OCI-LY7 (cell line): ENCODE data around the gene NAPG. TPM values are rescaled to one million over a fixed set of nuclear protein-coding genes. Genes with fewer than 3 reads are reported as not detected.
"Not testable (repeated sequence)": the region's sequence is repeated elsewhere in the genome, so short reads cannot be mapped to it uniquely, and the experiment has no call there.

Experiments
- BruUV-seq: library from RNA; stranded (reverse); fragments of 400-500 nt; replicated peaks from 2 replicates; lab custom pipeline; 2021; lab: Mats Ljungman, UMichigan
- CTCF ChIA-PET: fragments of 300-600 bp; sonication (Branson Sonifier 250); formaldehyde crosslinking; loops from one replicate; lab custom pipeline; 2022; ENCODE audit warnings: antibody characterized with exemption; ENCODE audit not compliant: unreplicated experiment; lab: Charles Lee
- POLR2A ChIA-PET: fragments of 300-600 bp; sonication (Branson Sonifier 250); formaldehyde crosslinking; loops from one replicate; lab custom pipeline; 2022; ENCODE audit warnings: antibody characterized with exemption; lab: Charles Lee
- DNase-seq: peaks from one replicate; pipeline ENCODE4 v3.0.0-alpha.2; 2015; ENCODE audit warnings: low spot score
- H2AFZ ChIP-seq: fragments of 200-600 bp; sonication (generic), shearing (Covaris generic); 2 replicates; pipeline ENCODE4 v1.6.1; 2014; ENCODE audit warnings: mild to moderate bottlenecking, antibody characterized with exemption, low read length, moderate library complexity
- H3K27ac ChIP-seq: fragments of 200-600 bp; sonication (generic); 2 replicates; pipeline ENCODE4 v1.5.1; 2014; ENCODE audit warnings: mixed run types, low read depth, mild to moderate bottlenecking, moderate library complexity, low read length, inconsistent platforms; ENCODE audit not compliant: poor library complexity, severe bottlenecking
- H3K36me3 ChIP-seq: fragments of 200-600 bp; sonication (generic); 2 replicates; pipeline ENCODE4 v1.6.1; 2014; ENCODE audit warnings: mild to moderate bottlenecking, antibody characterized with exemption, low read length, moderate library complexity, mixed read lengths; ENCODE audit not compliant: insufficient read depth
- H3K4me1 ChIP-seq: fragments of 200-600 bp; sonication (generic); 2 replicates; pipeline ENCODE4 v1.5.1; 2014; ENCODE audit warnings: mild to moderate bottlenecking, low read length; ENCODE audit not compliant: insufficient read depth, poor library complexity, severe bottlenecking
- H3K4me2 ChIP-seq: fragments of 200-600 bp; sonication (generic); 2 replicates; pipeline ENCODE4 v1.6.1; 2014; ENCODE audit warnings: mild to moderate bottlenecking, low read length
- H3K4me3 ChIP-seq: fragments of 200-600 bp; sonication (generic); 2 replicates; pipeline ENCODE4 v1.5.1; 2014; ENCODE audit warnings: mild to moderate bottlenecking, low read depth, low read length; ENCODE audit not compliant: poor library complexity, severe bottlenecking
- H3K79me2 ChIP-seq: fragments of 200-600 bp; sonication (generic); 2 replicates; pipeline ENCODE4 v1.6.1; 2016; ENCODE audit warnings: low read depth, mild to moderate bottlenecking, low read length, moderate library complexity, mixed read lengths; ENCODE audit not compliant: insufficient read depth
- H3K9me2 ChIP-seq: fragments of 200-600 bp; sonication (generic); 2 replicates; pipeline ENCODE4 v1.6.1; 2016; ENCODE audit warnings: mild to moderate bottlenecking, low read length, mixed read lengths; ENCODE audit not compliant: insufficient read depth
- H3K9me3 ChIP-seq: fragments of 200-600 bp; sonication (generic); 2 replicates; pipeline ENCODE4 v1.6.1; 2014; ENCODE audit warnings: mild to moderate bottlenecking, mixed run types, low read length, mixed read lengths
- H4K20me1 ChIP-seq: fragments of 200-600 bp; sonication (generic); 2 replicates; pipeline ENCODE4 v1.6.1; 2014; ENCODE audit warnings: mild to moderate bottlenecking, antibody characterized with exemption, low read length, moderate library complexity, mixed read lengths; ENCODE audit not compliant: insufficient read depth
- EZH2phosphoT487 ChIP-seq: fragments of 200-600 bp; sonication (generic); IDR thresholded peaks from 2 replicates; pipeline ENCODE4 v1.6.1; 2018; ENCODE audit warnings: low read depth, borderline replicate concordance, mild to moderate bottlenecking, mixed run types, antibody characterized with exemption, low read length, moderate library complexity, mixed read lengths
- intact Hi-C: fragments of 100-400 bp; cut with micrococcal nuclease; formaldehyde crosslinking; loops from one replicate; pipeline ENCODE4 v1.10.0; 2022; ENCODE audit not compliant: unreplicated experiment
- total RNA-seq, 2 experiments: library from RNA; depleted of rRNA in 1 of 2; stranded (reverse); fragments of >200 nt in 1 of 2; shearing (Covaris generic) in 1 of 2; gene quantifications; 2 replicates each; pipeline ENCODE4 v1.2.3, GENCODE V29; 2014 to 2022
- TF ChIP-seq, protein P1 (sequence below): fragments of 200-600 bp; sonication (generic); conservative IDR thresholded peaks from 2 replicates; pipeline ENCODE4 v1.5.1; 2014; ENCODE audit warnings: mild to moderate bottlenecking, antibody characterized with exemption, low read length, moderate library complexity, mixed read lengths

Gene NAPG
- total RNA-seq, 2 experiments from 2014 or later: 34.6 to 52.3 TPM

DNA sequence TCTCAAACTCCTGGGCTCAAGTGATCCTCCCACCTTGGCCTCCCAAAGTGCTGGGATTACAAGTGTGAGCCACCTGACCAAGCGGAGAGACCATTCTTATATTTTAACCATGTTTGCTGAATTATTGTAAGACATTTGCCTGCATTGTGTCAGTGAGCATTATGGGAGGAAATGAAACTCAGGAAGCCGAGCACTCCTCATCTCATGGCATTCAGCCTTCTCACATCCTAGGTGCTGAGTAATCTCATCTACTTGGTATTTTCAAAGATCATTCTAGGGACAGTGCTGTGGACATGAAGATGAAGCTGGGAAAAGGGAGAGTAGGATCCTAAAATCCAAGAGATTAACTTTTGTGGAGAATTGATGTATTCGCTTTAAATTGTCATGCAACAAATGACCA is 66.1 kb downstream of the NAPG start:
- POLR2A ChIA-PET: interaction anchor here (0.7 kb wide), 1 partner anchor 608 kb away, joined by 6 read pairs; no protein-coding TSS in a partner anchor
- H3K4me1 ChIP-seq: peaks cover 7% of the 10 kb centered on the region
- H2AFZ ChIP-seq: peak overlapping the region; percentile 2; the same call in 1 of the 2 replicates
- H3K9me3 ChIP-seq: no peaks in the 10 kb centered on the region
- H3K9me2 ChIP-seq: no peaks in the 10 kb centered on the region
- CTCF ChIA-PET: no interaction called here
- intact Hi-C loops: no loop called here
- BruUV-seq: no TSS peak
- H3K27ac ChIP-seq: no peak overlapping the region
- H3K4me2 ChIP-seq: no peak overlapping the region
- H3K36me3 ChIP-seq: no peaks in the 10 kb centered on the region
- no peaks in the 10 kb centered on the region for H3K79me2 ChIP-seq
- peak; percentile 1 for DNase-seq
- H4K20me1 ChIP-seq: no peaks in the 10 kb centered on the region
- no peak overlapping the region for H3K4me3 ChIP-seq
- TF ChIP-seq, protein P1, sequence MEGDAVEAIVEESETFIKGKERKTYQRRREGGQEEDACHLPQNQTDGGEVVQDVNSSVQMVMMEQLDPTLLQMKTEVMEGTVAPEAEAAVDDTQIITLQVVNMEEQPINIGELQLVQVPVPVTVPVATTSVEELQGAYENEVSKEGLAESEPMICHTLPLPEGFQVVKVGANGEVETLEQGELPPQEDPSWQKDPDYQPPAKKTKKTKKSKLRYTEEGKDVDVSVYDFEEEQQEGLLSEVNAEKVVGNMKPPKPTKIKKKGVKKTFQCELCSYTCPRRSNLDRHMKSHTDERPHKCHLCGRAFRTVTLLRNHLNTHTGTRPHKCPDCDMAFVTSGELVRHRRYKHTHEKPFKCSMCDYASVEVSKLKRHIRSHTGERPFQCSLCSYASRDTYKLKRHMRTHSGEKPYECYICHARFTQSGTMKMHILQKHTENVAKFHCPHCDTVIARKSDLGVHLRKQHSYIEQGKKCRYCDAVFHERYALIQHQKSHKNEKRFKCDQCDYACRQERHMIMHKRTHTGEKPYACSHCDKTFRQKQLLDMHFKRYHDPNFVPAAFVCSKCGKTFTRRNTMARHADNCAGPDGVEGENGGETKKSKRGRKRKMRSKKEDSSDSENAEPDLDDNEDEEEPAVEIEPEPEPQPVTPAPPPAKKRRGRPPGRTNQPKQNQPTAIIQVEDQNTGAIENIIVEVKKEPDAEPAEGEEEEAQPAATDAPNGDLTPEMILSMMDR: no peak
- no peak for TF ChIP-seq EZH2phosphoT487

- H3K9me3 ChIP-seq, H2AFZ ChIP-seq, H3K9me2 ChIP-seq, BruUV-seq, H3K4me3 ChIP-seq, DNase-seq, H4K20me1 ChIP-seq, H3K27ac ChIP-seq, H3K4me1 ChIP-seq, H3K36me3 ChIP-seq, H3K79me2 ChIP-seq, intact Hi-C loops, CTCF ChIA-PET, H3K4me2 ChIP-seq, POLR2A ChIA-PET: not testable (repeated sequence)
These were observed 67.7 kb downstream of the NAPG start for GRCh38 chr18:10593366-10594022.

DNA sequence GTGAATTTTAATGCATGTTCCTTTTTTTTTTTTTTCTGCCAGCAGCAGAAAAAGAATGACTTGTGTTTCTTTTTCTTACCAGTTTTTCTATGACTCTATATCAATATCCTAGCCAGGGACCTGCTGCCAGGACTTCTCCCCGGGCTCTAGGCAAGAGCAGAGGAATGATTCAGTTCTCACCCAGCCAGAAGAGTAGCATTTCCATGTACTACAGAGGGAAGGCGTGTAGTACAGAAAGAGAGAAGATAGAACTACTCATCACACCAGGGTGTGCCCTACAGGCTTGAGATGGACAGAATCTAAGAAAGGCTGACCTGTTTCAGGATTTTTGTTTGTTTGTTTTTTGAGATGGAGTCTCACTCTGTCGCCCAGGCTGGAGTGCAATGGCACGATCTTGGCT is 70.1 kb downstream of the NAPG start:
- POLR2A ChIA-PET: not testable (repeated sequence)

DNA sequence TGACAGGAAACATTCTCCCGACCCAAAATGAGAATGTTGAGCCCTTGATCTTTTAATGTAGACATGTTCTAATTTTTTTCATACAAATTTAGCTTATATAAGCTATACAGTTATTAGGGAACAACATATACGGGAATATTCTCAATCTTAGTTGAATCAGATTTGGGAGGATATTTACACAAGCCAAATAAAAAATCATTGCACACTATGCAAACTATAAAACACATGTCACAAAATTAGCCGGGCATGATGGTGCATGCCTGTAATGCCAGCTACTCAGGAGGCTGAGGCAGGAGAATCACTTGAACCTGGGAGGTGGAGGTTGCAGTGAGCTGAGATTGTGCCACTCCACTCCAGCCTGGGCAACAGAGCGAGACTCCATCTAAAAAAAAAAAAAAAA is 71.9 kb downstream of the NAPG start:
- H3K4me3 ChIP-seq, H4K20me1 ChIP-seq, H3K79me2 ChIP-seq, H2AFZ ChIP-seq, H3K27ac ChIP-seq, H3K4me2 ChIP-seq, H3K9me2 ChIP-seq, CTCF ChIA-PET, intact Hi-C loops, H3K9me3 ChIP-seq, H3K36me3 ChIP-seq, DNase-seq, BruUV-seq, H3K4me1 ChIP-seq: not testable (repeated sequence)
- POLR2A ChIA-PET: interaction anchor here (0.7 to 1.3 kb wide), 3 partner anchors 35 to 622 kb away, joined by 3 to 7 read pairs (median 4); no protein-coding TSS in a partner anchor

More for the DNA sequence above, 70.1 kb downstream of the NAPG start:
- H3K36me3 ChIP-seq, H3K4me3 ChIP-seq, H3K4me1 ChIP-seq, H3K79me2 ChIP-seq, intact Hi-C loops, H3K27ac ChIP-seq, H2AFZ ChIP-seq, DNase-seq, H3K9me2 ChIP-seq, H3K4me2 ChIP-seq, H4K20me1 ChIP-seq, BruUV-seq, CTCF ChIA-PET, H3K9me3 ChIP-seq: not testable (repeated sequence)

DNA sequence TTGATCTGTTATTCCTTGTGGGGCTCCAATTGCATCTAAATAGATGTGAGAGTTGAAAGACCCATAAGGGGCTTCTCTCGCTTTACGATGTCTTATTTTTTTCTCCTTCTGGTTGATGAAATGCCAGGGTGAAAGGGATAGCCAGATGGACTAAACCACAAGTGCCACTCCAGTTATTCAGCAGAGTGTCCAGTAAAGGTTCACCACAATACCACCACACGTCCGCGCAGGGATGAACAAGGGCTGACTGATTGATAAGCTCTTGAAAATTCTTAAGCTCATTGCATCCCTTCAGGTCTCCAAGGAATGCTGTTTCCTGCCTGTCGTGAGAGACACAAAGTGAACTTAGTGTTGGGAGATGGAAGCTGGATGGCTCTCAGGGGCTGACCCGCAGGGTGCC is 74.9 kb downstream of the NAPG start:
- H3K4me1 ChIP-seq, H3K36me3 ChIP-seq, H3K9me3 ChIP-seq, H3K9me2 ChIP-seq, H3K27ac ChIP-seq, BruUV-seq, H4K20me1 ChIP-seq, H3K79me2 ChIP-seq, H2AFZ ChIP-seq, H3K4me3 ChIP-seq, H3K4me2 ChIP-seq, CTCF ChIA-PET, DNase-seq, intact Hi-C loops: not testable (repeated sequence)
- POLR2A ChIA-PET: interaction anchor here (0.7 to 1.6 kb wide), 3 partner anchors 9 to 825 kb away, joined by 3 read pairs; no protein-coding TSS in a partner anchor
